GM12872 (cell line): ENCODE data around the gene STAG1.

Source experiments
- CTCF ChIP-seq: IDR thresholded peaks from 3 replicates; pipeline ENCODE4 v1.5.1; 2011; ENCODE audit warnings: low read depth, mild to moderate bottlenecking, low read length, moderate library complexity; ENCODE audit not compliant: insufficient read depth

The STAG1 gene

DNA sequence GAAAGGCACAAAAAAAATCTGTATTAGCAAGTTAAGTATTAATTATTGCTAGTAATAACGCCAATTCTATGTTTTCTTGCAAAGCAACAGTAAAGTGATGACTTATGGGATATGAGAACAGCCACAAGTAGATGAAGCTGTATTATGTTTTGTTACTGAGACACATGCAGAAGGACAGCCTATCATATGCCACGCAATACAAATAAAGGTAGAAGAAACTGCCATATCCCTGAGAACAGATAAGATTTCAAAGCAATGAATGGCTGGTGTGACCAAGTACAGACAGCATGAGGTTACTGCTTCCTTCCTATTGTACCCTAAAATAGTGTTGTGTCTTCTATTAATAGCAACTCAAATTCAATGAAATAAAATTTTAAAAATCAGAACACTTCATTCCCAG is 26.7 kb downstream of the STAG1 start:
- TF ChIP-seq CTCF = no peak

GRCh38 chr3:136720091-136720490 is 32.1 kb downstream of the STAG1 start:
- TF ChIP-seq CTCF = no peak

GRCh38 chr3:136716629-136717028 is 35.5 kb downstream of the STAG1 start:
- TF ChIP-seq CTCF = no peak

- TF ChIP-seq CTCF = no peak
Measured at GRCh38 chr3:136714020-136714419, 38.2 kb downstream of the STAG1 start.

DNA sequence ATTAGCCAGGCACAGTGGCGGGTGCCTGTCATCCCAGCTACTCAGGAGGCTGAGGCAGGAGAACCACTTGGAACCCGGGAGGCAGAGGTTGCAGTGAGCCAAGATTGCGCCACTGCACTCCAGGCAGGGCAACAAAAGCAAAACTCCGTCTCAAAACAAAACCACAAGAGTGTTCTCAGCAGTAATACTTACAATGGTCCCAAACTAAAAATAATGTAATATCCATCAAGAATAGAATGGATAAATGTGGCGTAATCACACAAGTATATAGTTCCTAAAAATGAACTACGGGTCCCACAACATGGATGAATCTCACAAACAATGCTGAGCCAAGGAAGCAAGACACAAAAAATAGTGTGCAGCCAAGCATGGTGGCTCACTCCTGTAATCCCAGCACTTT is 39.2 kb downstream of the STAG1 start:
- no peak for TF ChIP-seq CTCF

GRCh38 chr3:136711277-136711676 is 40.9 kb downstream of the STAG1 start:
- no peak for TF ChIP-seq CTCF

GRCh38 chr3:136708333-136708985 is 43.7 kb downstream of the STAG1 start:
- no peak for TF ChIP-seq CTCF
